HepG2 (cell line): ENCODE results near the gene NEURL2. TPM values are rescaled to one million over a fixed set of nuclear protein-coding genes. Genes with fewer than 3 reads are reported as not detected.

ENCODE experiments used
- ARID4A ChIP-seq: sonication (generic); formaldehyde crosslinking; IDR thresholded peaks from 2 replicates; pipeline ENCODE4 v1.5.0; 2020; ENCODE audit warnings: mild to moderate bottlenecking, missing genetic modification reagents, borderline replicate concordance
- ASH2L ChIP-seq: fragments of 300-600, 200-600 bp; sonication (generic); IDR thresholded peaks from 2 replicates; pipeline ENCODE4 v1.7.0; 2017; ENCODE audit warnings: low read depth, mild to moderate bottlenecking, moderate library complexity, mixed read lengths, low read length; ENCODE audit not compliant: insufficient read length
- CSRNP2 ChIP-seq: sonication (generic); formaldehyde crosslinking; conservative IDR thresholded peaks from 2 replicates; pipeline ENCODE4 v1.8.0; 2022; ENCODE audit warnings: low read depth, missing genetic modification reagents
- LCORL ChIP-seq, 2 experiments: fragments of 450-650 bp in 1 of 2; sonication (generic) in 1 of 2; formaldehyde crosslinking in 1 of 2; IDR thresholded peaks; 2 replicates each; pipeline versions ENCODE4 v1.5.0 to v1.6.1; 2017 to 2020; ENCODE audit warnings: antibody characterized with exemption in 1 of 2, missing genetic modification reagents in 1 of 2
- MED13 ChIP-seq: sonication (generic); formaldehyde crosslinking; IDR thresholded peaks from 2 replicates; pipeline ENCODE4 v1.5.0; 2020; ENCODE audit warnings: missing genetic modification reagents
- ONECUT2 ChIP-seq: sonication (generic); formaldehyde crosslinking; IDR thresholded peaks from 2 replicates; pipeline ENCODE4 v1.4.0; 2020; ENCODE audit warnings: missing genetic modification reagents
- PBX2 ChIP-seq: IDR thresholded peaks from 2 replicates; pipeline ENCODE4 v1.6.1; 2016; ENCODE audit warnings: control low read depth
- SP1 ChIP-seq, 2 experiments: fragments of 450-650 bp in 1 of 2; sonication (generic) in 1 of 2; formaldehyde crosslinking in 1 of 2; IDR thresholded peaks; 2 replicates each; pipeline versions ENCODE4 v1.4.0 to v1.6.1; 2016 to 2020; ENCODE audit warnings: missing genetic modification reagents in 1 of 2
- U2AF2 ChIP-seq: fragments of 200-400 bp; formaldehyde crosslinking; IDR thresholded peaks from 2 replicates; pipeline ENCODE4 v1.6.1; 2017; ENCODE audit warnings: low read depth, mild to moderate bottlenecking, low read length
- ZBTB7B ChIP-seq: sonication (generic); formaldehyde crosslinking; IDR thresholded peaks from 2 replicates; pipeline ENCODE4 v1.4.0; 2020; ENCODE audit warnings: missing genetic modification reagents
- ZKSCAN1 ChIP-seq: fragments of 150-350 bp; IDR thresholded peaks from 2 replicates; pipeline ENCODE4 v1.6.1; 2014; ENCODE audit warnings: low read length
- ZNF3 ChIP-seq: IDR thresholded peaks from 2 replicates; pipeline ENCODE4 v1.7.0; 2017; ENCODE audit warnings: inconsistent platforms
- ZNF776 ChIP-seq: sonication (generic); formaldehyde crosslinking; IDR thresholded peaks from 2 replicates; pipeline ENCODE4 v1.4.0; 2020; ENCODE audit warnings: mild to moderate bottlenecking, missing genetic modification reagents
- polyA plus RNA-seq, 8 experiments: library from polyadenylated mRNA; depleted of rRNA in 3 of 8; stranded (reverse) in 7 of 8; unstranded in 1 of 8; fragments of >200 nt; fragmentation: Illumina TruSeq in 4 of 8; extraction: Trizol in 4 of 8; gene quantifications; 2 replicates each; pipeline versions ENCODE4 v1.2.1 to v1.2.3, GENCODE V29; 2011 to 2016; ENCODE audit warnings: low read depth in 4 of 8, missing spikeins in 1 of 8, mixed read lengths in 1 of 8; ENCODE audit not compliant: insufficient read depth in 1 of 8
- total RNA-seq, 5 experiments: library from RNA; depleted of rRNA; stranded (reverse); fragments of >200 nt; fragmentation: Illumina TruSeq; extraction: Trizol; gene quantifications; 2 replicates each; pipeline ENCODE4 v1.2.3, GENCODE V29; 2016; ENCODE audit warnings: low read depth in 1 of 5
- TF ChIP-seq, protein P1 (sequence below): sonication (generic); formaldehyde crosslinking; IDR thresholded peaks from 2 replicates; pipeline ENCODE4 v1.5.1; 2020; ENCODE audit warnings: mild to moderate bottlenecking, missing genetic modification reagents, borderline replicate concordance
- TF ChIP-seq, protein P2 (sequence below): sonication (generic); formaldehyde crosslinking; IDR thresholded peaks from 2 replicates; pipeline ENCODE4 v1.8.0; 2022; ENCODE audit warnings: mild to moderate bottlenecking, missing genetic modification reagents, moderate library complexity
- TF ChIP-seq, protein P3 (sequence below): sonication (generic); formaldehyde crosslinking; conservative IDR thresholded peaks from 2 replicates; pipeline ENCODE4 v1.8.0; 2022; ENCODE audit warnings: mild to moderate bottlenecking, moderate library complexity, missing genetic modification reagents

NEURL2 gene
- total and polyA plus RNA-seq, 2 of the 13 experiments (the other 11 are each of a cell fraction or from before 2014, with no cell fraction given), result 7.2 to 9.7 TPM

DNA sequence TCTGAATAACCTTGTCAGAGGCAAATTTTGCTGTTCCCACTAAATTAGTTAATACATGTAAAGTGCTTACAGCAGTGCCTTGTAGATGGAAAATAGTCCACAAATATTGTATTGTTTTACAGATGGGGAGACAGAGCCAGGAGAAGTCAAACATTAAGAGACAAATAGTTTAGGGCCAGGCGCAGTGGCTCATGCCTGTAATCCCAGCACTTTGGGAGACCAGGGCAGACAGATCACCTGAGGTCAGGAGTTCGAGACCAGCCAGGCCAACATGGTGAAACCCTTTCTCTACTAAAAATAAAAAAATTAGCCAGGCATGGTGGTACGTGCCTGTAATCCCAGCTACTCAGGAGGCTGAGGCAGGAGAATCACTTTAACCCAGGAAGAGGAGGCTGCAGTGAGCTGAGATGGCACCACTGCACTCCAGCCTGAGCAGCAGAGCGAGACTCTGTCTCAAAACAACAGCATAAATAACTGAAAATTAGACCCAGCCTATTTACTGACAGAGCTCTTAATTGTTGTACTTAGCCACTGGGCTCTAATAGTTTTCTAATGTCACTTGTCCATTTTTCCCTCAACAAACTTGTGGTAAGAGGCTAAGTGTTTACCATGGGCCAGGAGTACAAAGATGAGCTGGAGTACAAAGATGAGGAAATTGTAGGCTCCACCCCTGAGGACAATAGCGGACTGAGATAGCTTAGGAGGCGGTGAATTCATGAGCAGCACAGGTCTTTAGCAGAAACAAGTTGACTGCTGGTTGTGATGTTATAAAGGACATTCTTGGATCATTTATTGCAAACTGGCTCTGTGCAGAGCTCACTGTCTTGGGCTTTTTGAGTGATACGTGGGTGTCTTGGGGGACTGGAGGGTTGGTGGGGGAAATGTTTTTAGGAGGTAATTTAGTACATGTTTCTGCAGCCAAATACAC is 27.2 kb downstream of the NEURL2 start (continued):
- TF ChIP-seq CSRNP2 (CRISPR knock-in tag) (no peak), ONECUT2 (no peak), LCORL (IDR thresholded peaks at IDR 0.05) (no peak), LCORL (CRISPR knock-in tag; IDR thresholded peaks at IDR 0.05) (peak; percentile 47; the same call in 1 of the 2 replicates), PBX2 (no peak), ZNF776 (CRISPR knock-in tag) (no peak), ASH2L (peak; percentile 47), ZNF3 (peak; percentile 97), ZBTB7B (CRISPR knock-in tag) (no peak; the same call in 1 of the 2 replicates), U2AF2 (no peak), ARID4A (CRISPR knock-in tag) (no peak; the same call in 1 of the 2 replicates), MED13 (CRISPR knock-in tag) (no peak), ZKSCAN1 (no peak), SP1 (IDR thresholded peaks at IDR 0.05) (no peak), SP1 (CRISPR knock-in tag; IDR thresholded peaks at IDR 0.05) (peak; percentile 39; the same call in 1 of the 2 replicates)
- TF ChIP-seq, protein P1, sequence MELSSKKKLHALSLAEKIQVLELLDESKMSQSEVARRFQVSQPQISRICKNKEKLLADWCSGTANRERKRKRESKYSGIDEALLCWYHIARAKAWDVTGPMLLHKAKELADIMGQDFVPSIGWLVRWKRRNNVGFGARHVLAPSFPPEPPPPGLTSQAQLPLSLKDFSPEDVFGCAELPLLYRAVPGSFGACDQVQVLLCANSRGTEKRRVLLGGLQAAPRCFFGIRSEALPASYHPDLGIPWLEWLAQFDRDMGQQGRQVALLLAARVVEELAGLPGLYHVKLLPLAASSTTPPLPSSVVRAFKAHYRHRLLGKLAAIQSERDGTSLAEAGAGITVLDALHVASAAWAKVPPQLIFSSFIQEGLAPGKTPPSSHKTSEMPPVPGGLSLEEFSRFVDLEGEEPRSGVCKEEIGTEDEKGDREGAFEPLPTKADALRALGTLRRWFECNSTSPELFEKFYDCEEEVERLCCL (CRISPR knock-in tag), result no peak; the same call in 1 of the 2 replicates
- TF ChIP-seq, protein P2, sequence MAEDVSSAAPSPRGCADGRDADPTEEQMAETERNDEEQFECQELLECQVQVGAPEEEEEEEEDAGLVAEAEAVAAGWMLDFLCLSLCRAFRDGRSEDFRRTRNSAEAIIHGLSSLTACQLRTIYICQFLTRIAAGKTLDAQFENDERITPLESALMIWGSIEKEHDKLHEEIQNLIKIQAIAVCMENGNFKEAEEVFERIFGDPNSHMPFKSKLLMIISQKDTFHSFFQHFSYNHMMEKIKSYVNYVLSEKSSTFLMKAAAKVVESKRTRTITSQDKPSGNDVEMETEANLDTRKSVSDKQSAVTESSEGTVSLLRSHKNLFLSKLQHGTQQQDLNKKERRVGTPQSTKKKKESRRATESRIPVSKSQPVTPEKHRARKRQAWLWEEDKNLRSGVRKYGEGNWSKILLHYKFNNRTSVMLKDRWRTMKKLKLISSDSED (CRISPR knock-in tag), result no peak
- TF ChIP-seq, protein P3, sequence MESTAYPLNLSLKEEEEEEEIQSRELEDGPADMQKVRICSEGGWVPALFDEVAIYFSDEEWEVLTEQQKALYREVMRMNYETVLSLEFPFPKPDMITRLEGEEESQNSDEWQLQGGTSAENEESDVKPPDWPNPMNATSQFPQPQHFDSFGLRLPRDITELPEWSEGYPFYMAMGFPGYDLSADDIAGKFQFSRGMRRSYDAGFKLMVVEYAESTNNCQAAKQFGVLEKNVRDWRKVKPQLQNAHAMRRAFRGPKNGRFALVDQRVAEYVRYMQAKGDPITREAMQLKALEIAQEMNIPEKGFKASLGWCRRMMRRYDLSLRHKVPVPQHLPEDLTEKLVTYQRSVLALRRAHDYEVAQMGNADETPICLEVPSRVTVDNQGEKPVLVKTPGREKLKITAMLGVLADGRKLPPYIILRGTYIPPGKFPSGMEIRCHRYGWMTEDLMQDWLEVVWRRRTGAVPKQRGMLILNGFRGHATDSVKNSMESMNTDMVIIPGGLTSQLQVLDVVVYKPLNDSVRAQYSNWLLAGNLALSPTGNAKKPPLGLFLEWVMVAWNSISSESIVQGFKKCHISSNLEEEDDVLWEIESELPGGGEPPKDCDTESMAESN, result peak; percentile 54; the same call in 1 of the 2 replicates
